ENCODE results near the gene CCDC88A. TPM values are rescaled to one million over a fixed set of nuclear protein-coding genes. Genes with fewer than 3 reads are reported as not detected.

CCDC88A gene
- total RNA-seq, 1 donor from 2014 or later, result 42.1 TPM

- DNase-seq (ENCODE audit: low read depth in 2 of 2), result peak in 1 of 2 donors; percentile 65
These were observed 179.9 kb downstream of the CCDC88A start for GRCh38 chr2:55239656-55240222.

Other genes with a start within 250 kb of the CCDC88A start
- 2.0 and 6.9 TPM in 2 replicates for gene CLHC1, start 187.6 kb downstream of the CCDC88A start, total RNA-seq
- gene RPS27A, start 187.2 kb downstream of the CCDC88A start, total RNA-seq, result 704 and 782 TPM in 2 replicates
- gene MTIF2, start 150.6 kb downstream of the CCDC88A start, total RNA-seq, result 21.2 and 24.0 TPM in 2 replicates
- 5.7 and 8.3 TPM in 2 replicates for gene CFAP36, start 99.9 kb upstream of the CCDC88A start, total RNA-seq
- 28.5 and 36.3 TPM in 2 replicates for gene PPP4R3B, start 197.8 kb upstream of the CCDC88A start, total RNA-seq

Data from lung microvascular endothelial cell (primary cell).